GM18508 (cell line): ENCODE data around the gene LRRC32.

Source experiments
- ATAC-seq: cut with Tn5 transposase; IDR thresholded peaks from one replicate; pipeline ENCODE4 v1.9.1; 2021; ENCODE audit warnings: moderate number of reproducible peaks; ENCODE audit not compliant: insufficient read depth, unreplicated experiment

The LRRC32 gene

DNA sequence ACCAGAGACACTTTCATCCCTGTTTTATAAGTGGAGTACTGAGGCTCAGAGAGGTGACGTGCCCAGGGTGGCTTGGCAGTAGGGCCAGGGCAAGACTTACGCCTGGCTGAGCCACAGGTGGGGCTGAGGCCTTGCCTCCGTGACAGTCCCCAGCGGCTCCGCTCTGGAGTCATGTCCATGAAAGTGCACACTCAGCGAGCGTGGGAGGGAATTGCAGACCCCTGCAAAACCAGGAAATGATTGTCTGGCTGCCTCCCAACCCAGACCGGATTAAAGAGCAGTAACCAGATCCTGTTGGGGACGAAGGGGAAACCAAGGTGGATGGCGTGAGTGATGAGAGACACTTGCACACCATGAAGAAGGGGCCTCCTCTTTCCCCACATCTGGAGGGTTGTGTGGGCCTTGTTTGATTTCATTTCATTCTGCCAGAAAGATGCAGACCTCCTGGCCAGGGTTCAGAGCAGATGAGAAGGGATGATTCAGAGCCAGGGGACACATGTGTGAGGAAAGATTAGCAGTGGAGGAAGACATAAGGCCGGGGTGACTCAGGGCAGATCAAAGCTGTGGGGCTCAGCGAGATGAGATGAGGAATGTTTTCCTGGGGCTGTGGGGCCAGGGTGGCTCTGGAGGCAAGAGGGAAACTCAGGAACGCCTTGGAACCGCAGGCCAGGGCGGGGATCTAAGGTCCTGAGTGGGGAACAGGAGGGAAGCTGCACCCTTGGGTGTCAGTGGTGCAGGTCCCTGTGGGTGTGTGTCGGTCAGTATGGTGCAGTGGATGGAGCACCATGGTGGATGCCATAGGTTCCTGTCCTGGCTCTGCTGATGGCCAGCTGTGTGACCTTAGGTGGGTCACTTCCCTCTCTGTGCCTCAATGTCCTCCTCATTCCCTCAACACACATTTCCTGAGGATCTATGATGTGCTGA is 29.9 kb upstream of the LRRC32 start:
- ATAC-seq: no peak

DNA sequence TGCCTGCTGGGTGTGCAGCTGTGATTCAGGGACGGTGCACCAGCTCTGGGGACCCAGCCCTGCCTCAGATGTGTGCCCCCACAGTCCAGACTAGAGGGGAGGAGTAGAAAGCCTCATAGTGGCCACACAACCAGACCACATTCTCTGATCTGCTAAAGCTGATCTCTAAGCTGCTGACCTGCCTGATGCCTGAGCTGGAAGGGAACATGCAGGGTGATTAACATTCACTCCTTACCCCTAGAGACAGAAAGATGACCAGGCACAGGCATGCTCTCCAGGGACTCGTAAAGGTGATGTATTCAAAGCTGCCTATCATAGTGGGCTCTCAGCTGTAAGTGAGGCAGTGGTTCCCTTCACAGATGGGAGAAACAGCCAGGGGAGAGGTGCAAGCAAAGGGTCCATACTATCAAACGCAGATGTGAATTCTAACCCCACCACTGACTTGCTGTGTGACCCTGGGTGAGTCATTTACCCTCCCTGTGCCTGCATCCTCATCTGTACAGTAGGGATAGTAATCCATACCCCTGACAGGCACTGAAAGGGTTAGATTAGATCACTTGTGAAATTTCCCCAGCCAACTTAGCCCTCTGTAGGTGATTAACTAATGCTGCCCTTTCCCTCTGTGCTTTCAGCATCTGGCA is 29.0 kb upstream of the LRRC32 start:
- ATAC-seq: no peak

DNA sequence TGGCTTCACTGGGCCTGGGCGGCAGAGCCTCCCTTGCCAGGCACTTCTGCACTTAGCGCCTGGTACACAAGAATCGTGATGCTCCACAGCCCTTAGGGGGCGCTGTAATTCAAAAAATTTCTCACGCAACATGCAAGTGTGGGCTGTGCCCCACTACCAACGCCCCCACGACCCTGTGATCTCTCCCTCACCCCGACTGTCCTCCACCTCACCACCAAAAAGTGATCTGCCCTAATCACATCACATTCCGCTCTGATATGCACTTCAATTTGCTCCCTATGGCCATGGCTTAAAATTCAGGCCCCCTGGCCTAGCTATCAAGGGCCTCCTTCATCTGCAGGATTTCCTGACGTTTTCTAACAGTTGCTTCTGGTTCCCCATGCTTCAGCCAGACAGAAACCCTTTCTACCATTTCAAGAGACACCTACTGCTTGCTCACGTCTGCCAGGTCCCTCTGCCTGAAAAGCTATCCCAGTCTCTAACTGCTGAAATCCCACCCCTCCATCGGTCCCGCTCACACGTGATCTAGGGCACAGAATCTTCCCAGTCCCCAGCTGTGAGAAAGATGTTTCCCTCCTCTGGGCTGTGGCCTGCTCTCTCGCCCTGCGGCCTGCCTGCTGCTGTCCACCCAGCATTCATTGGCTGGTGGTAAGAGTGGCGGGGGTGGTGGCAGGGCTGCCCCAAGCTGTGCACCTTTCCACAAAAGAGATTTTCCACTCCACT is 27.9 kb upstream of the LRRC32 start:
- ATAC-seq: no peak

DNA sequence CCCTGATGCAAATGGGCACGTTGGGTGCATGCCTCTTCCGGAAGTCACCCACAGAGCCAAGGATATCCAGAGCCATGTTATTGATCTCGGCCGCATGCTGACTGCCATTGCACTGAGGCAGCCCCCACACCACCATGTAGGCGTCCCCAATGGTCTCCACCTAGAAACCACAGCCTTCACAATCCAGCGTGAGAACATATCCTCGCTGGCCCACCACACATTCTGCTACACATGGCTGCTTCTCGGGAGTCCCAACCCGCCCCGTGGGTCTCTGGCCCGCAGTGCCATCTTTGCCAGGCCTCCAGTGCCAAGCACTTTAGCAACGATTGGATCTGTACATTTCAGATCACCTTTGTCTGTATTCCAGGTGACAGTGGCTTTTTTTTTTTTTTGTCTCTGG is 26.2 kb upstream of the LRRC32 start:
- ATAC-seq: no peak

DNA sequence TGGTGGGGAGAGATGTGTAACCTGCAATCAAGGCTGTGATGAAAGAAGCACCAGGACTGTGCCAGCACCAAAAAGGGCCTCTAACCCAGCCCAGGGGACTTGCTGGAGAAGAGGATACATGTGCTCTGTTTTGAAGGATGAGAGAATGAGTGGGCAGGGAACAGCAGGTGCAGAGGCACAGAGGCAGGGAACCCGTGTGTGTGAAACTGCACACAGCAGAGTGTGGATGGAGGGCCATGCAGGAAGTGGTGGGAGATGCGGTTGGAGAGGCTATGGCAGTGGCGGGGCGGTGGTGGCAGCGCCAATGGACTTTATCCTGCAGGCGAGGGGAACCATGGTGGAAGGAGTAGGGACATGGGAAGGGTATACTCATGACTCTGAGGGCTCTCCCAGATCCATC is 25.2 kb upstream of the LRRC32 start:
- ATAC-seq: no peak

DNA sequence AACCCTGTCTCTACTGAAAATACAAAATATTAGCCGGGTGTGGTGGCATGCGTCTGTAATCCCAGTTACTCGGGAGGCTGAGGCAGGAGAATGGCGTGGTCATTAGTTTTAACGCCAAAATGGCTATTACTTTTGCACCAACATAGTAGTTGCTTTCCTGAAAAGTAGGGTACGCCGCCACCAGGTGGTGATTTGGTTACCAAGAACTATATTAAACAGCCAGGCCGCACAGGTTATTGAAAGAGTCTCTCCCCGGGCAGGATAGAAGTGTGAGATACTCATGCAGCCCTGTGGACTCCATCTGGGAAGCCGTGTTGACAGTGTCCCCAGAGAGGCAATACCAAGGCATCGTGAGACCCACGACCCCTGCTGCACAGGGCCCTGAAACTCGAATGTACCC is 24.6 kb upstream of the LRRC32 start:
- ATAC-seq: no peak

DNA sequence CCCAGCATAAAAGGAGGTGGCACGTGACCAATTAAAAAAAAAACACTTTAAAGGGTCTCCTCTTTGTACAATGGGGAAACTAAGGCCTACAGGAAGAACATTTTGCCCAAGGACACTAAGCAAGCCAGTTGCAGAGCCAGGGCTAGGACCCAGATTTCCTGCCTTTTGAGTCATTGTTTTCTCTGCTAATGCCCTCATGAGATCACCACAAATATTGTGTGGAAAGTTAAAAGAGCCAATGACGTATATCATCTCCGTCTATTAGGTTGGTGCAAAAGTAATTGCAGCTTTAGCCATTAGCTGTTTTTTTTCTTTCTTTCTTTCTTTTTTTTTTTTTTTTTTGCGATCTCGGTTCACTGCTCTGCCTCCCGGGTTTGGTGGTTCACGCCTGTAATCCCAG is 24.1 kb upstream of the LRRC32 start:
- ATAC-seq: no peak

DNA sequence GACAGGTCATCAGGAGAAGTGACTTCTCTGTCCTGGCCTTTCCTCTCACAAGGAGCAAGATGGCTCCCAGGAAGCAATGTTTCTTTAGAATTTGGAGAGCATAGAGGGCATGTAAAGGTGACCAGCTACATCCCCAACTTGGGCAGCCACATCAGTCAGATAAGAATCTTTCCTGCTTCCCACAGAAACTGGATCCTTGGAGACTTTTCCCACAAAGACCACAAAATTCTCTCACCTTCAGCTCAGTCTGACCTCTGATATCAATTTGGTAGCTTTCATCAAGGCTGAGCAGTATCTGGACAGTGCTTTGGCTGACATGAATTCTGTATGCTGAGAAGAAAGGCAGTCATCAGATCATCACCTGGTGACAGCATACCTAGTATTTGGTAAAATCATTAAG is 23.3 kb upstream of the LRRC32 start:
- no peak for ATAC-seq

DNA sequence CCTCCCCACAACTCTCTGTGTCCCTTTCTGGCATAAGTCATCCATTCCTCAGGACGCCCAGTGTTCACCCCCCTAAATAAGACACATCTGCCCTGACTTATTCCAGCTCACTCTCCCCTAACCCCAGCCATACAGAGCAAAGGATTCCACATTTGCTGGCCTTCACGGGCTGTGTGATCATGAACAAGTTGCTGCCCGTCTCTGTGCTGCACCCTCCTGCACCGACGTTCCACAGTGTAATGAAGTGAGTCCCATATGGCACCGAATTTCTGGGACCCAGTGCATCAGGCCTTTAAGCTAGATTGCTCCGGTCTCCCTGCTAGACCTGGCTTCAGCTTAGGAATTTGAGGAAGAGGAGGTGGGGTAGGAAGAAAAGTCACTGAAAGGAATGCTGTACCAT is 22.4 kb upstream of the LRRC32 start:
- no peak for ATAC-seq

DNA sequence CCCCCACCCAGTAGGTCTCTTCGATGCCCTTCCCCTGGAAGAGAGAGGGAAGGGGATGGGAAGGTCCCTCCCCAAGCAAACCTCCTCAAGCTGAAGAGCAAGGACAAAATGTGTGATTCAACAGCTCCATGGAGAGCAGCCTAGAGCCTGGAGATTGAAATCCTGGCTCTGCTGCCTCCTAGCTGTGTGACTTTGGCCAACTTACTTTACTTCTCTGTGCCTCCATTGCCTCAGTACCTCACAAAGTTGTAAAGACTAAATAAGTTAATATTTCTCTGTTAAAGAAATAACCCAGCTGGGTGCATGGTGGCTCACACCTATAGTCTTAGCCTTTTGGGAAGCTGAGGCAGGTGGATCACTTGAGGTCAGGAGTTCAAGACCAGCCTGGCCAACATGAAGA is 21.1 kb upstream of the LRRC32 start:
- ATAC-seq: no peak

DNA sequence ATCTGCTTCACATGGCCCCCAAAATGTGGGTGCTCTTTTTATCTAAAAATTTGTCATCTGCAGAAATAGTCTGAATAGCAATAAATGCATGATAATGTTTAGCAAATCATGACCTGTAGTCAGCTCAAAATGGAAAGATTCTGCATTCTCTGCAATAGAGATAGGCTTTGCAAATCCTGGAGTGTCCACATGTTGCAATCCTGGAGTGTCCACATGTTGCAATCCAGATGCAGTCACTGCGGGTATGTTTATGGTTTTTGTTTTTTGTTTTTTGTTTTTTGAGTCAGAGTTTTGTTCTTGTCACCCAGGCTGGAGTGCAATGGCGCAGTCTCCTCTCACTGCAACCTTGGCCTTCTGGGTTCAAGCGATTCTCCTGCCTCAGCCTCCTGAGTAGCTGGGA is 20.2 kb upstream of the LRRC32 start:
- ATAC-seq: no peak

DNA sequence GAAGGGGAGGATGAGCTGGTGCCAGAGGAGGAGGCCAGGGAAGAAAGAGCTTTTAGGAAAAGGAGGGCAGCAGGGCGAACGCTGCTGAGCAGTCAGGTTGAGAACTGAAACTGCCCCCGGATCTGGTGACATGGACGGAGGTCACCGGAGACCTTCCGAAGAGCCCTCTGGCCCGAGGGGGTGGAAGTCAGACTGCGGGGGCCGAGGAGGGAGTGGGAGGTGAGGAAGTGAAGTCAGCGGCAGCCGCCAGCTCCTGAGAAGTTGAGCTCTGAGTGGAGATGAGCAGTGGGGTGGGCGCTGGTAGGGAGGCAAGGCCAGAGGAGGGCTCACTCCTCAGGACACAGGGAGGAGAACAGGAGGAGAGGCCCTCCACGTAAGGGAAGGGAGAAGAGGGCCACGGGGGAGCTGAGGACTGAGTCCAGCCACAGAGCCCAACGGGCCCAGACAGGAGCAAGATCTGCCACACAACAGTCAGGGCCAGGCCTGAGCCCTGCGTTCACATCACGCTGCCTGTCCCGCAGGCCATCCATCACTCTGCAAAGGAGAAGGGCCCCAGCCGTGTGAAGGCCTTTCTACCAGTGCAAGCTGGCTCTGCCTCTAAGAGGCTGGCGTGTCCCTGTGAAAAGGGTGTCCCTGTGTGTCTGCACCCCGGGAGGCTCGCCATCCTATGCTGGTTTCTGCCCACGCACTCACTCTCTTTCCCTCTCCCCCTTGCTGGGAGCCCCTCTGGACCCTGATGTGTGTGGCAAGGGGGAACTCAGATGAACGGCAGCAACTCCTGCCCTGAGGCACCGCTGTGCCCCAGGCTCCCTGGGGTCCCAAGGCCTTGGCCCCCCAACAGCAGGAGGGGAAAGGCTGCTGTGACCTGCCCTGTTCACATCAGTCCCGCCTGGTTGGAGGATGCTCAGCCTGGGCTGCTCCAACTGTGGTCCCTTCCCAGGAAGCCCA is 19.0 kb upstream of the LRRC32 start:
- no peak for ATAC-seq

DNA sequence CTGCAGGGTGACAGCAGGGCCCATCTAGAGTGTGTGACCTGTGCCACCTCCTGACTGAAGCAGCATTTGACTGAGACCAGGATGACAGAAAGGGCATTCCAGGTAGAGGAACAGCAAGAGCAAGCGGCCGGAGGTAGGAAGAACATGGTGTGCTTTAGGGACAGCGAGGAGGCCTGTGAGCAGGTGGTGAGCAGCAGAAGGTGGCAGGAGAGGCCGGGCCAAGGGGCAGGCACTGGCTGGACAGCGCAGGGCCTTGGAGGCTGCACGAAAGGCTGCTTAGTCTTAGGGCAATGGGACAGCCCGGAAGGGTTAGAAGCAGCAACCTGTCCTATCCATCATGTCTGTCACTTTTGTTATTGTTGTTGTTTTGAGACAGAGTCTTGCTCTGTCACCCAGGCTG is 17.6 kb upstream of the LRRC32 start:
- no peak for ATAC-seq

DNA sequence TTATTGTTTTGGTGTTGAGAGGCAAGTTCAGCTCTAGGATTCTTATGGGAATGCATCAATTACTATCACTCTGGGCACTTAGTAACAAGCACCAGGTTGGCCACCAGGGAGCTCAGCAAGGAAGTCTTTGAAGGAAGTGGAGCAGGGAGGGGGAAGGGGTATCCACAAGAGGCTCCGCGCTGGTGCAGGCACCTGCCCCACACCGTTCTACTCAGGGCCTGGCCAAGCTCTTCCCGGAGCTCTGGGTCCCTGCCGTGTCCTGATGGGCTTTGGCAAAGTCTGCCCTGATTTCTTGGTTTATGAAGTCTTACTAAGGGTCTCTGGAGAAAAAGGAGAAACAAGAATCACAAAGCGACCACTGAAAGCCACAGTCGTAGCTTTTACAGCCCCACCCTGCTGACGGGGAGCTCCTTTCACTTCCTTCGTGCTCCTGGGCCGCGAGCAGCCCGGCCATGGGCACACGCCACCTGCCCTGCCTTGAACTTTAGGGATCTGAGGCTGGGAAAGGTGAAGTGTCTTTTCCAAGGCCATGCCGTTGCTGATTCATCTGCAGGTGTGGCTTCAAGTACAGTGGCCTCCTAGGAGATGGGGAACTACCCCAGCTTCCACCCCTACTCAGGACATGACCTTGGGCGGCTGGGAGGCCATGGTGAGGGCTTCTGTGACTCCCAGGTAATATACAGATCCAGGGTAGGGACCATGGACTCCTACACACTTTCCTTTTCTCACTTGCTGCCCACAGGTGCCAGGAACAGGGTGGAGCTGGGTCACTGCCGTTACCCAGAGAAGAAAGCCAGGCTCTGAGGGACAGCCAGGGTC is 15.9 kb upstream of the LRRC32 start:
- no peak for ATAC-seq

DNA sequence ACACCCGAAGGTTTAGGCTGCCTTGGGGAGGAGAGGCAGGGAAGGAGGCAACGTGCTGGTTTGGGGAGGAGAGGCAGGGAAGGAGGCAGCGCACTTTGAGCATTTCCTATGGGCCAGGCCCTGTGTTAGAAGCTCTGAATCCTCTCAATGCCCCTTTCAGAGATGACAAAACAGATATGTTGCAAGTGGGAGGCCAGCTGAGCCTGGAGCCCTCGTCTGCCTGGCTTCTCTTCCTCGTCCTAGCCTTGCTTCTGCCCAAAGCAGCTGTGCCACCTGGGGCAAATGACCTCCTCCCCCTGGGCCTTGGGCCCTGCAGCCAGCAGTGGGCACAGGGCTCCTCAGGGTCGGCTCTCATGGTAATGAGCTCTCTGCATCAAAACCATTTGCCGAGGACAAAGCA is 15.3 kb upstream of the LRRC32 start:
- no peak for ATAC-seq

DNA sequence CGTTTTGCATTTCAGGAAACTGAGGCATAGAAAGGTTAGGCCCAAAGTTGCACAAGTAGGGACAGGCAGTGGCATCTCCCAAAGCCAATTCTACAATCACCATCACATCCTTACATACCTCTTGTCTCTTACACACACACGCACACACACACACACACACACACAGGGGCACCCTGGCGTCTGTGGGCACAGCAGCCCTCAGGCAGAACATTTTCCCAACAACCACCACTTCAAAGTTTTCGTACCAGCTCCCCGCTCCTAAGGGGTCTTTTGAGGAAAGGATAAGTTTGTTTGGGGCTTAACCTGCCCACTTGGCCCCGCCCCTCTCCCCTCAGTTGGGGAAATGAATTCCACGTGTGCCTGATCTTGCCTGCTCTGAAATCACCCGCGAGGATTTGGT is 14.7 kb upstream of the LRRC32 start:
- no peak for ATAC-seq

DNA sequence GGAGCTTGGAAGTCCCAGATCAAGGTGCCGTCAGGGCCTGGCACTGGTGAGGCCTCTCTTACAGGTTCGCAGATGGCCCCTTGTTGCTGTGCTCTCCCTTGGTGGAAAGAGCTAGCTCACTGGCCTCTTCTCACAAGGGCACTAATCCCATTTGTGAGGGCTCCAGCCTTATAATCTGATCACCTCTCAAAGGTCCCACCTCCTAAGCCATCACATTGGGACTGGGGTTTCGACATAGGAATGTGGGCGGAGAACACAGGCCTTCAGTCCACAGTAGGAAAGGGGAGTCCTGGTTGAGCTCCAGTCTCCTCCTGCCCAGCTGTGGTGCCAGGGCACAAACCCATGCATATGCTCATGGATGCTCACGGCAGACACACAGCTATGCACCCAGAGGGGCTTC is 14.0 kb upstream of the LRRC32 start:
- no peak for ATAC-seq

DNA sequence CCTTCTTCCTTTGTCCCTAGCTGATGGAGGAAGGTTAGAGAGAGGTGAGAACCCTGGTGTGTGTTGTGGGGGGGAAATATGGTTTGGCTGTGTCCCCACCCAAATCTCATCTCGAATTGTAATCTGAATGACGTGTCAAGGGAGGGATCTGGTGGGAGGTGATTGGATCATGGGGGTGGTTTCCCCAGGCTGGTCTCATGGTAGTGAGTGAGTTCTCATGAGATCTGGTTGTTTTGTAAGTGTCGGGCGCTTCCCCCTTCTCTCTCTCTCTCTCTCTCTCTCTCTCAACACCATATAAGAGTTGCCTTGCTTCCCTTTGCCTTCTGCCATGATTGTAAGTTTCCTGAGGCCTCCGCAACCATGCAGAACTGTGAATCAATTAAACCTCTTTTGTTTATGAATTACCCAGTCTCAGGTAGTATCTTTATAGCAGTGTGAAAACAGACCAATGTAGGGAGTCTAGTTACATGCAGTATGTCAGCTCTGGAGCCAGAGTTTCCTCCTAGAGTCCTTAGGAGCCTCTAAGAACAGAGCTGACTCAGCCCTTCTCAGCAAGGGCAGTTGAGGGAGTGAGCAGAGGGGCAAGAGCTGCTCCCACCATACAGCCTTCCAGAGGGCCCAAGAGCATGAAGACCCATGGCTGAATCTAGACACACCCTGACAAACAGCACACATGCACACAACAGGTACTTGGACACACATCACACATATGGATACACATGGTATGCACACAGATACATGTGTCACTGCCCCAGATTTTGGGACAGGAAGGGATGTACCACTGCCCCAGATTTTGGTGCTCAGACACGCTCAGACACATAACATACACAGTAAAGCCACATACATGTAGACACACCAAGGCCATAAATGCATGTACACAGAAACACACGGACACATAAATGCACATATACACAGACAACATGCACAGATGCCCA is 12.9 kb upstream of the LRRC32 start:
- ATAC-seq: no peak
